HG03175 (cell line): Measurements from ENCODE around the gene MOXD1.
A peak's percentile ranks its signal among the peaks of the same experiment; 100 is the strongest.

Source experiments
- ATAC-seq: cut with Tn5 transposase; IDR thresholded peaks from one replicate; pipeline ENCODE4 v1.9.1; 2021; ENCODE audit warnings: mild to moderate bottlenecking, moderate library complexity; ENCODE audit not compliant: unreplicated experiment

MOXD1 gene

DNA sequence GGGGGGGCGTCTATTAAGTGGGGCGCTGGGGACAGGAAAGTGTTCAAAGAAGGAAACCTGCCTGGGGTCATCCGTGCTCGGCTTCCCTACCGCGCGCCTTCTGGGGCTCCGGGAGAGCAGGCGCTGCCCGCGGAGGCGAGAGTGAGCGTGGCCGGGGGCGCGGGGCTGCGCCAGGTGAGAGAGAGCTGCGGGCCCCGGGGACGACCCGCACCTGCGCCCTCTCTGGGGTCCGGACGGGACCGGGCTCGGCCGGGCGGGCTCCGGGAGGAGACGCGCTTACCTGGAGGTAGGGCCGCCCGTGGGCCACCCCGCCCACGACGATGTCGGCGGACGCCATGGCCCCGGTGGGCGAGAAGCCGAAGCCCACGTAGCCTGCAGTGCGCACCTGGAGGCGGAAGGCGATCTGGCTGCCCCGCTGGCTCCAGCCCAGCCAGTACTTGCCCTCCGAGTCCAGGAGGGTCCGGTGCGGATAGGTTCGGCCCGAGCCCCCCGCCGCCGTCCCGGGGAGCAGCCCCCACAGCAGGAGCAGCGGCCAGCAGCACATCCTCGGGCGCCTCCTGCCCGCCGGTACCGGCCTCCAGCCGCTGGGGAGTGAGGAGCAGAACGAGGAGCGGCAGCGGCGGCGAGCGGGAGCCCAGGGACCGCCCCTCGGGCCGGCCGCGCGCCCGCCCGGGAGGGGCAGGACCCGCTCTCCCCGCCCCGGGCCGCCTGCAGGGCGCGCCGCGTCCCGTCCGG is at the start of gene MOXD1:
TSS of gene MOXD1 (minus strand) at position 593 of the 735 bp plus-strand sequence. CDS start at position 544, 49 bp downstream.
- ATAC-seq = peak; percentile 68

DNA sequence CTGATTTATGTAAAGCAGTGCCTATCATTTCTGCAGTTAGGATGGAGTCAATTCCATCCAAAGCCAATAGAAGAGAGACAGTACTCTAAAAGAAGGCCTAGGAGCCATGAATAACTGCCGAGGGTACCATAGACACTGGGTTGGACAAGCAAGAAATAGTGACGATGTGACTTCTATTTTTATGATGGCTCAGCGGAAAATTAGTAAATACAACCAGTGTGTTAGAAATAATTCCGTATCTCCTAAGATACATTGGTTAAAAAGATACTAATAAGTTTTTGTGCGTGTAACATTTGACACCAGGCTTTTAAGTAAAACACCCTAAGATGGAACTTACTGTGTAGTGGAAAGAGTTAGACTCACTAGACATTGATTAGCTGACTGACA is 45.6 kb upstream of the MOXD1 start:
- ATAC-seq = no peak

DNA sequence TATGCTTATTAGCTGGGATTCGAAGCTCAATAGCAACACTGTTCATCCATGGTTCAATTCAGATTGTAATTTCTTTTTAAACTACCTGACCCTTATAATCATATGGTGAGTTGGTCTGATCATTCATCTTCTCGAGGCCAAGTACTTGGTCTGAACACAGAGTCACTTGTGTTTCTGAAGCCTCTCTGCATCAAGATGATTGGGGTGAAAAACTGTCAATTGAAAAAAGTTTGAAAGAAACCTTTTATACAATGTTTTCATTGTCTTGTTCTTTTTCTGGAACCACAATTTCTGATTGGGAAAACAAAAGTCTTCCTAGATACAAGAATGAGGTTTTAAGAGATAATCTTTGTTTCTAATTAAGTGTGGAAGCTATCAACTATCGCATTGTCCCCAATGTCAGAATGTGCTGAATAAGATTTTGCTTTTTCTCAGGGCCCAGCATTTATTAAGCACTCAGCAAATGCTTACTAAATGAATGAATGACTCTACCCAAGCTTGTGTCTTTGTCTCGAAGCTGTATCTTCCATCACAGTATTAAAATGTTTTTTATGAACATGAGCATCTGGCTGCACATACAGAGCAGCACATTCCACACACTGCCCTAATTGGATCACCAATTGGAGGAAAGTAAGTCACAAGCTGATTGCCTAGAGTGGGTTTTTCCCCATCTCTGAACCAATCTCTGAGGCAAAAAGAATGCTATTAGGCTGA is 45.0 kb upstream of the MOXD1 start:
- no peak for ATAC-seq

DNA sequence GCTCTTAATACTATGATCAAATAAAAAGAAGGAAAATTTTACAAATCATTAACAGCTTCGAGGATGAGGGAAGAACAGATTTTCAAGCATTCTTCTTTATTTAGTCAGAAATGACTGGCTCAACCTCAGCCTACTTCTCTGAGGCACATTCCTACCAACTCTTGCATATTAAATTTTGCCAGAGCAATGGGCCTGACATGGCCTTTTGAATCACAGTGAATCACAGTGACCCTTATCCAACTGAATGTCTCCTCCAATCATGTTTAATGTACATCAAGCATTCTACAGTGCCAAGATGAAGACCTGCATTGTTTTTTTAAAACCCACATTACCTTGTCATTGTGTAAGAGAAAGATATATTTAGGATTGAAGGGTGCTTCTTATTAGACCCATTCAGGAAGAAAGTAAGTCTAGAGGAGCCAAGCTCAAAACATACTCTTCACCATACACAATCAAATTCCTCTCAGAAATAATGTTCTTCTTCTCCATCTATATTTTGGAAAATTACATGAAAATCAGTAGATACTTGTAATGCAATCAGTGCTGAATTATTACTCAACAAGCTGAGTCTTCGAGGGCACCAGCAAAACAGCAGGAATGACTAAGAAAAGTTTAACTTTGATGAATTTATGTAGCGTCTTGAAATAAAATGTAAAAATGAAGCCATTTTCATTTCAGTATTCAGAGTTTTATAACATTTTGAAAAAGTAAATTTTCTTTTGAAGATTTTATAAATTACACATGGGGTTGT is 44.1 kb upstream of the MOXD1 start:
- ATAC-seq = no peak

DNA sequence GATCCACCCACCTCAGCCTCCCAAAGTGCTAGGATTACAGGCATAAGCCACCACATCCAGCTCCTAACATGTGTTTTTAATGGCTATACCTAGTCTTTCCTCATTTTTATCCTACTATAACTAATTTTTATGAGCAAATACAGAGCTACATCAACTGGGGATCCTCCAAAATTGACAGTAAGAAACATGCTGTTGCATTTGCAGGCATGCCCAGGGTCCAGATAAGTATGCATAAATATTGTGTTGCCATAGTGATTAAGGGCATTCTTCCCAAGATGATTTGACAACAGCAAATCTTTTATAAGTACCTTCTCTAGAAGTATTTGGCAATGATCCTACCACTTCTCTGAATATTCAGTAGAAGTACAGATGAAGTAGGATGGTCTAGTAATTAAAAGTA is 41.9 kb upstream of the MOXD1 start:
- no peak for ATAC-seq

DNA sequence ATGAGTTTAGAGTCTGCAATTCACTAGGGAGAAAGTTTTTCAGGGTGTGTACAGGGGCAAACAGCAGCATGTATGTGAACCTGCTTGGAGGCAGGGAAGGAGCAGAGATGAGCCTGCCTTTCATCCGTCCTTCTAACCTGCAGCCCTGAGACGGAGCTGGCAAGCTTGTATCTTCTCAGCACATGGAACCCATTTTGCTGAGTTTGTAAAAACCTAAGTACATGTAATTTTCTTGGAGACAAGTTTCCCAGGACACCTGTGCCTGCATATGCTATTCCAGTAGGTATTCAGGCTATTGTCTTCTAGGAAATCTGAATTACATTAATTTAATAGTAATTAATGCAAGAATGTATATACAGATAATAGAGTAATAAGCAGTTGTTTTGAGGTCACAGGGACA is 28.8 kb upstream of the MOXD1 start:
- no peak for ATAC-seq

DNA sequence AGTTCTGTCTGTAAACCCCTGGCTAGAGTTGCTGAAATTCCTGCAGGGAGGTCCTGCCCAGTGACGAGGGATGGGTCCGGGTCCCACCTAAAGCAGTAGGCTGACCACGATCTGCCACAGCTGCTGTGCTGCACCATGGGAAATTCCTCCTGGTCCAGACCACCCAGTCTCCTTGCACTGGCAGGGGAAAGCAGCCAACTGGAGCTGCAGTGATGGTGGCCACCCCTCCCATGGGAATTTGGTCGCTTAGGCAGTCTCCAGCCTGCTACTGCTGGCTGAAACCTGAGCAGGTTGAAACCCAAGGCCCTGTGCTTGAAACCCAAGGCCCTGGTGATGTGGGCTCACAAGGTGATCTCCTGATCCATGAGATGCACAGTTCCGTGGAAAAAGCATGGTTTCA is 23.9 kb upstream of the MOXD1 start:
- ATAC-seq = no peak

DNA sequence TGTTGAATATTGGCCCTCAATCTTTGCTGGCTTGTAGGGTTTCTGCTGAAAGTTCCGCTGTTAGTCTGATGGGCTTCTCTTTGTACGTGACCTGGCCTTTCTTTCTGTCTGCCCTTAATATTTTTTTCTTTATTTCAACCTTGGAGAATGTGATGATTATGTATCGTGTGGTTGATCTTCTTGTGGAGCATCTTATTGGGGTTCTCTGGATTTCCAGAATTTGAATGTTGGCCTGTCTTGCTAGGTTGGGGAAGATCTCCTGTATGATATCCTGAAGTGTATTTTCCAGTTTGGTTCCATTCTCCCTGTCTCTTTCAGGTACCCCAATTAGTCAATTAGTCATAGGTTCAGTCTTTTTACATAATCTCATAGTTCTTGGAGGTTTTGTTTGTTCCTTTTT is 22.6 kb upstream of the MOXD1 start:
- no peak for ATAC-seq

DNA sequence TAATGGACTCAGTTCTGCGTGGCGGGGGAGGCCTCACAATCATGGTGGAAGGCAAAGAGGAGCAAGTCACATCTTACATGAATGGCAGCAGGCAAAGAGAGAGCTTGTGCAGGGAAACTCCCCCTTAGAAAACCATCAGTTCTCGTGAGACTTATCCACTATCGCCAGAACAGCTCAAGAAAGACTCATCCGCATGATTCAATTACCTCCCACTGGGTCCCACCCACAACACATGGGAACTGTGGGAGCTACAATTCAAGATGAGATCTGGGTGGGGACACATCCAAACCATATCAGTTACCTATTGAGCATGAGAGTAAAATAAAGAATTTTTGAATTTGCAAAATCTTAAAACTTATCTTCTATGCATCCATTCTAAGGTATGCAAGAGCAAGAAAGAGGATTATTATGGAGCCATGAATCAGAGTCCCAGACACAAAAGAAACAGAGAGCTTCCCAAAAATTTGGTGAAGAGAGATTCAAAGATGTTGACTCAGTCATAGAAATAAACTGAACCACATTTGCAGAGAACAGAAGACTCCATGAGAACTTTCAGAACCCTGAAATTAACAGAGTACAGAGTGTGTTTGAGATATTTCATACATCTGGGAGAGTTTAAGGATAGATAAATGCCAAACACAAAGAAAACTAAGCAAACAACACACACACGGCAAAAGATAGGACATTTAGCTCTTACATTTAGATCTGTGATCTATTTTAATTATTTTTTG is 17.1 kb upstream of the MOXD1 start:
- ATAC-seq = no peak

DNA sequence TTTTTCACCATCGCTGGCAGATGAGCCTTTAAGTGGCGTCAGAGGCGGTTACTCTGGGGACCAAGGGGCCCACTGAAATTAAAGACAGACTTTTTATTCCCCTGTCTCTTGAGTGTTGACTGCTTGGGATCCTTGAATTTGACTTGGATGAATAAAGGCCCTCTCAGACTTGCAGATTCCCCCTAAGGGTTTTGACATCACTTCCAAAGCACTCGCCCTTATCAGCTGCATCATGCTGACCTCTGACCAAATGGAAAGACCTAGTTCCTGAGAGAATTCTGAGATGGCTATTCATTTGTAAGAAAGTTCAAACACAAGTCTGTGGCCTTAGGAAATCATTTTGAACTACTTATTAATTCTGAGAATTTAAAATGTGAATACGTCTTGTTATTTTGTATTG is 13.5 kb upstream of the MOXD1 start:
- no peak for ATAC-seq

DNA sequence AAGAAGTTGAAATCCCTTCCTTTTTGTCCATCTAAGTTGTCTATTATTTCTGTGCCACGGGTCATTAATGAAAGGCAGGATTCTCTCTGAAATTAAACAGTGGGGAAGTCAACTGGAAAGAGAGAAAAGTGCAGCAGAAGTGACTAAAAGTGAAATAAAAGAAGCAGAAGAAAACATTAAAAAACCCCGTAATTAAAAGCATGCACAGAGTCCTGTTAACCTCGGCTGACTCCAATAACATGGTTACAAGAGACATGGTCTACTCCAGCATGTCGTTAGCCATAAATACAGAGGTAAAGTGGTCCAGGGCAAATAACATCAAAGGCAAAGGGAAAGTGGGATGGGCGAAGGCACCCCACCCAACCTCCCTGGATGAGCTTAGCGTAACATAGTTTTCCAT is 13.0 kb upstream of the MOXD1 start:
- no peak for ATAC-seq

DNA sequence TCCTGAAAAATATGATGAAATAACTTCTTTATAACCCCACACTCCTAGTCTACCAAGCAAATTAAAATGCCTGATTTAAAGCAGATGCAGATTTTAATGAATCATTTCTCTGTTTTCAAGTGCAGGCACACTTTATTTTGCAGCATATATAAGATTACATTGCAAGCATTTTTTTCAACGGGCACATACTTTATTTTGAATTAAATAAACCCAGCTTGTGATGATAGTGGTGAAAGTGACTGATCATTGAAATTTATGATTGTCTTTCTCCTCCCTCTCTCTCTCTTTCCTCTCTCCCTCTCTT is 12.2 kb upstream of the MOXD1 start:
- no peak for ATAC-seq

DNA sequence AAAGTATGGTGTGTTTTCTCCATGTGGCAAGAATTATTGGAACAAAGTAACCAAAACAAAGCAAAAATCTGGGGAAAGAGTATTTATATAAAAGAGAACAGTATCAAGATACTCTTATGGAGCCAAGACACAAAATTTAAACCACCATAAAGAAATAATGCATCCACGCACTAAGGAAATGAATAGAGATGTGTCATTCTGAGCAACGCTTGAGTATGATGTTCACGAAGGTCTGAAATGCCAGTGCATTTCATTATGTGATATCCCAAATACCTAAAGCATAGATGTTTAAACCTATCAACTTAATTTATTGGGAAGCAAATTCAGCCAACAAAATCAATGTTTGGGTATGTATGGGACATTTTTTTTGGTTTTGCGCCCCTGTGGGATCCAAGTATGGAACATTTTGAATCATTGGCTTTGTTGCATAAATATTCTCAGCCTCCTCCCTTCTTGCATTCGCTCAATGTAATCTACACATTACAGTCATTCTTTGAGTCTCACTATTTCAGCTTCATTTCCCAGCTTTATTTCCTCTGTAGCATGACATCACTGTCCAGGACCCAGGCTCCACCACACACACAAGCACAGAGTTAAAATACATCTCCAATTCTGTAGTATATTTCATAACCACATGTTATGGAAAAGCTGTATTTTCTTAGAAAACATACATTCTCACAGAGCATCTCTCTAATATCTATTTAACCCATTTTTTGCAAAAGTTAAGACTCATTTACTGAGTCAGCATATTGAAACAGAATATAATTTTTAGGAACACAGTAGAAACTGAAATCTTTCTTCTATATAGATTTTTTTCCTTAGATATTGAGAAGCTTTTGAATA is 11.6 kb upstream of the MOXD1 start:
- no peak for ATAC-seq

DNA sequence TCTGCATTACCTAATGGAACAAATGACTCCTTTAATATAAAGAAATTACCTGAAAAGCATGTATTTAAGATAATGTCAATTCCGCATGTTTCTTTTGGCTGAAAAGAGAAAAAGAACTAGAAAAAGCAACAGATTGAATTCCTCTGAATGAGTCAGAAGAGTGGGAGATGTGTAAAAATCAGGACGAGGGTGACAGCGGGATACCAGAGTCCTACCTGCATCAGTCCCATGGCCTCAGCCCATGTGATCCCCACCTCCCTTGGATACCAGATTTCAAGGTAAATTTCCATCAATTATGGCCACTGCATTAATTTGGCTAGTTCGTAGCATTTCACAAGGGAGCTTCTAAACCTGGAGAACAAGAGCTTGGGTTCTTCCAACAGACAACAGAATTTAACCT is 10.0 kb upstream of the MOXD1 start:
- ATAC-seq = no peak

DNA sequence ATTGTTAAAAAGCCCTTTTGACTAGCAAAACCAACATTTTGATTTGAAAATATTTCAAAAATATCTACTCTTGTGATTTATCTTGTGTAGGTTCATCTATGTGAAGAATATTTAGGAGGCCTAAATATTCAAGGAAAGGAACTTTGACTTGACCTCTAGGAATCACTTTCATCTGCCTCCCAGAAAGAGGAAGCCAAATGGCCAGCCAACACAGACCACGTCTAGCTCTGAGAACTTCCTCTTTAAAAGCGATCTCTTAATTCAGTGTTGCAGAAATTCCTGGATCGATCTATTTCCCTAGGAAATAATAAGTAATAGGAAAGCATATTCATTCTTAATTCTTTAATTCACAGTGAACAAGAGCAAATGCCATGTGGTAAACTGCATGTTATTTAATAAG is 9.6 kb upstream of the MOXD1 start:
- ATAC-seq = no peak

DNA sequence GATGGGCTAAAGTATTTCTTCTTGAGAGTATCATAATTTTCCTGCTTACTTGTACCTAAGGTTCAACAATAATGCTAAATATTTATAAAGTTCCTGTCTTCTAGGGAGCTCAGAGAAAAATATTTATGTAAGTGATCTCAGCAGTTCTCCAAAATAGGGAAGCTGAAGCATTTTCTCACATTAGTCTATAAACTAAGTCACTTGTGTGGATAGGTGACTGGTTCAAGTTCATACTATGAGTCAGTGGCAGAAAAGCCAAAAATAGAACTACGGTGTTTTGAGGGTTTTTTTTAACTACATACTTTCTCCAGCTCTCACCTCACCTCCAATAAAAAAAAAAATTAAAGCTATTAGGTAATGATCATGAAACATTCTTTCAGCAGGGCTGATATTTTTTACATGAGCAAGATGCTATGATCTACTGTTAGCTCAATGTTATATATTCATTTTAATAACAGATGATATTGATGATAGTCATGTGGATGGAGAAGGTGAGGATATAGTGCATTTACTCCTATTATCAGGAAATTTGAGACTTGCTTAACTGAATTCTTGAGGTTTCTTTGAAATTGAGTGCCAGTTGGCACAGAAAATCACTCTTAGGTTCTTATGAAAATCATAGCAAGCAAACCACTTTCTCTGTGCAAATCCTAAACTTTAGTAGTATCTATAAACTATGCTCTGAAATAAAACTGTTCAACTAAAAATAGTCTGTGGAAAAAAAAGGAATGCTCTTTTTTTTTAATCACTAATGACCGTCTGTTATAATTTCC is 4.1 kb upstream of the MOXD1 start:
- ATAC-seq = peak; percentile 63

DNA sequence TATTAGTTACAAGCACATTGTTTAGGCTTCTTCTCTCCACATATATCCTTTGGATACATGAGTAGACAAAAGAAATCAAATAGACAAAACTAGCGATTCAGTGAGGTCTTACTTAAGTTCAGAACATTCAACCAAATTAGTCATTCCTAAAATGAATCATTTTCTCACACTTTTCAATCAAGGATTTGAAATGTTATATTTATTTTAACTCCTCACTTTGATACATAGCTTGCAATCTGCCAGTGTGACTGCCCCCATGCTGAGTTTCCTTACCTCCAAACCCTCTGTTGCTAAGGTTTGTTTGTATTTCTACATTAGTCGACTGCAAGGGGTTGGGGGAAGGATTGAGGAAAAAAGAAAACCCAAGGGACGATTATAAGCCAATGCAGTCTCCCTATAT is 3.5 kb upstream of the MOXD1 start:
- peak; percentile 4 for ATAC-seq

DNA sequence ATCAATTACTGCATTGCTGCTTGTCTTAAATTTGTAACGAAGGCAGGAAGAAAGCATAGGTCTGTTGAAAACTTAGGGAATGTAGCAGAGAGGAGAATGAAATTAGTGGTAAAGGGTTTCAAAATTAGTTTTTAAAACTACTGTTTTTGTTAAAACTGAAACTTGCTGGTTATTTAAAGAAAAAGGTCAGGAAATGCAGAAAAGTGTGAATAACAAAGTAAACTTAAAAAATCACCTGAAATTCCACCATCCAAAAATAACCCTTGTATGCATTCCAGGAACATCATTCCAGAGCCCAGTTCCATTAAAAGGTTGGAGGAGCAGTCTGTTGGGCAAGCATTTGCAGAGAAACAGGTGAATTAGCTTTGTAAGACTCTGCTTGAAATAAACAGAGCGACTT is 3.1 kb upstream of the MOXD1 start:
- ATAC-seq = no peak

DNA sequence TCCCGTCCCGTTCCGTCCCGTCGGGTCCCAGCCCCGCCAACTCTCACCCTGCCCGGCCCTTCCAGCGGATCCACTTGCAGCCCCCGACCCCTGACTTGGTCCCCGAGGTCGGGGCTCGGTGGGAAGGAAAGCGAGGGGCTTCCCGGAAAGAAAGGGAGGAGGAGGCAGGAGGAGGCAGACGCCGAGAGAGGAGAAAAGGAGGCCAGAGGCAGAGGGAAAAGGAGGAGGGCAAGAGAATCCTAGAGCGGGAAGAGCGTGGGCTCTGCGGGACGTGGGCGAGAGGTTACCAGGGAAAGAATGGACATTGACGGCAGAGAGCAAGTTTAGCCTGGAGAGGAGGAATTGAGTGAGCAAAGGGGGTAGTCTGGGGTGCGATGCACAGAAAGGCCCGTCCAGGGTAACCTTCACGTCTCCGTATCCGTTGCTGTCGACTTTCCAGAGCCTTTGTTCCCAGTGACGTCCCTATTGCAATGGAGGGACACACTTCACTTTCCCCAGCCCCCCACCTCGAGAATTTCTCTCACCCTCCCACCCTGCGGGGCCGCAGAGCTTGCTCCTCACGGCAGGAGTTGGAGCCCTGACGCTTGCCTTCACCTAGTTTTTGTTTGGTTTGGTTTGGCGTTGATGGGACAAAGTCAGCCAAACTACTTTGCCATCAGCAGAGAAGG is 477 bp upstream of the MOXD1 start:
- ATAC-seq = no peak
